Measurements from ENCODE around the gene SYNPO2L.
"Not testable (repeated sequence)": the region's sequence is repeated elsewhere in the genome, so short reads cannot be mapped to it uniquely, and the experiment has no call there.

Gene SYNPO2L

DNA sequence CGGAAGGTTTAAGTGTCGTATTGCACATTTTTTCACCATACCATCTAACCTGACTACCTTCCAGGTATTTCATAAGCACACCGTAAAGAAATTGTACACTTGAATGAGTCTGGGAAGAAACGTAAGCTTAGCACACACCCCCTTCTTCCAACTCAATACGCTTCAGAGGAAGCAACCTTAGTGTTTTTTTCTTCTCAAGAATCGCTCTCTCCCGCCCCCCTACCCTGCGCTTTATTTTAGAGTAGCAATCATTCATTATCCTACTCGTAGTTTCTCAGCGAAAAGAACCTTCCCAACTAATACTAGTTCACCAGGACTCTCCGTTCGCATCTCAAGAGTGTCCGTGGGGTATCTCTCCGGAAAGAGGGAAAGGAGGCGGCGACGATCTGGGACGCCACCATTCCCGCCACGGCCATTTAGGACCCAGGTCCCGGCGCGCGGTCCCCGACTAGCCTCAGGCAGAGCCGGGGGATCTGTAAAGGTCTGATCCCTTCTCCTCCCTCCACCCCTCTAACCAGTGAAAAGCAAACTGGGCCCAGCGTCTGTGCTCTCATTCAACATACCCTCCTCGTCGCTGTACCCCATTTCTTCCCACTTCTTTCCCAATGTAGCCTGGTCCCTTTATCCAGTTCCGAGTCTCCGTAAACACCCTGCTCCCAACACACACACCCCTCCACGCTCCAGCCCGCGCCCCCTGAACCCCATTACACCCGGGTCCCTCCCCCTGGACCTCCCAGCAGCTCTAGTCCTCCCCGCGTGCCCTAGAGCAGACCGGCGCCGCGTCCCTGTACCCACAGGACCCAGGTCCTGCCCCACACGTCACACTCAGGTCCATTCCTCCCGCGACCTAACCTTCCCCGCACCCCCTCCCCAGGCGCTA is 30.6 kb downstream of the SYNPO2L start:
- DNase-seq (ENCODE audit: extremely low read depth in 1 of 2, low read depth in 1 of 2), result no peak

DNA sequence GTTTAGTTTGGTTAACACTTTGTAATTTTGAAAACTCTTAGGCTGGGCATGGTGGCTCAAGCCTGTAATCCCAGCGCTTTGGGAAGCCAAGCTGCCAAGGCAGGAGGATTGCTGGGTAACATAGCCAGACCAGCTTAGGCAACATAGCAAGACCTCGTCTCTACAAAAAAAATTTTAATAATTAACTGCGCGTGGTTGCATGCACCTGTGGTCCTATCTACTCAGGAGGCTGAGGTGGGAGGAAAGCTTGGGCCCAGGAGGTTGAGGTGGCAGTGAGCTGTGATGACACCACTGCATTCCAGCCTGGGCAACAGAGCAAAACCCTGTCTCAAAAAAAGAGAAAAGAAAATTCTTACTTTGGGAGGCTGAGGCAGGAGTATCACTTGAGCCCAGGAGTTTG is 32.8 kb downstream of the SYNPO2L start:
- DNase-seq (ENCODE audit: extremely low read depth in 1 of 2, low read depth in 1 of 2), result no peak

DNA sequence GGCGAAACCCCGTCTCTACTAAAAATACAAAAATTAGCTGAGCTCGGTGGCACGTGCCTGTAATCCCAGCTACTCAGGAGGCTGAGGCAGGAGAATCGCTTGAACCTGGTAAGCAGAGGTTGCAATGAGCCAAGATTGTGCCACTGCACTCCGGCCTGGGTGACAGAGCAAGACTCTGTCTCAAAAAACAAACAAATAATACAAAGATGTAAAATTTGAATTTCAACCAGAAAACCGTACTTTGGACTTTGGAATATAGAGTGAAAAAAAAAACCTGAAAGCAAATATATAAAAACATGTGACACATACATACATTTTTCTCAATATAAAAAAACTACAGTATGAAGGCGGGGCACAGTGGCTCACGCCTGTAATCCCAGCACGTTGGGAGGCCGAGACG is 34.9 kb downstream of the SYNPO2L start:
- DNase-seq (ENCODE audit: extremely low read depth in 1 of 2, low read depth in 1 of 2), result not testable (repeated sequence)

DNA sequence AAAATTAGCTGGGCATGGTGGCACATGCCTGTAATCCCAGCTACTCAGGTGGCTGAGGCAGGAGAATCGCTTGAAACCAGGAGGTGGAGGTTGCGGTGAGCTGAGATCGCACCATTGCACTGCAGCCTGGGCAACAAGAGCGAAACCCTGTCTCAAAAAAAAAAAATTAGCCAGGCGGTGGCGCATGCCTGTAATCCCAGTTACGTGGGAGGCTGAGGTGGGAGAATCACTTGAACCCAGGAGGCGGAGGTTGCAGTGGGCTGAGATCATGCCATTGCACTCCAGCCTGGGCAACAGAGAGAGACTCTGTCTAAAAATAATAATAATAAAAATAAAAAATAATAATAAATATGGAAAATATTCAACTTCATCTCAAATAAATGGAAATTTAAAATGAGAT is 38.7 kb downstream of the SYNPO2L start:
- DNase-seq (ENCODE audit: extremely low read depth in 1 of 2, low read depth in 1 of 2), result not testable (repeated sequence)

DNA sequence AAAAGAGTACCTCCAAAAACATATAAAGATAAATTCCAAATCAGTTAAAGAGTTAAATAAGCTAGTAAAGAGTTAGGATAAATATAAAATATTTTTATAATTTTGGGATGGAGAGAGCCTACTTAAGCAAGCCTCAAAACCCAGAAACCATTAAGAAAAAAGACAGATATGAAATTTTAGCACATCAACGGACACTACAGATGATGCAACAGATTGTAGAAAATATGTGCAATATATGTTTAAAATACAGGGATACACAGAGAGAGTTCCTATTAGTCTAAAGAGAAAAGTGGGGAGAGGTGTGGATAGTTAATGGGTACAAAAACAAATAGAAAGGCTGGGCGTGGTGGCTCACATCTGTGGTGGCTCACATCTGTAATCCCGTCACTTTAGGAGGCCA is 41.1 kb downstream of the SYNPO2L start:
- no peak for DNase-seq (ENCODE audit: extremely low read depth in 1 of 2, low read depth in 1 of 2)

DNA sequence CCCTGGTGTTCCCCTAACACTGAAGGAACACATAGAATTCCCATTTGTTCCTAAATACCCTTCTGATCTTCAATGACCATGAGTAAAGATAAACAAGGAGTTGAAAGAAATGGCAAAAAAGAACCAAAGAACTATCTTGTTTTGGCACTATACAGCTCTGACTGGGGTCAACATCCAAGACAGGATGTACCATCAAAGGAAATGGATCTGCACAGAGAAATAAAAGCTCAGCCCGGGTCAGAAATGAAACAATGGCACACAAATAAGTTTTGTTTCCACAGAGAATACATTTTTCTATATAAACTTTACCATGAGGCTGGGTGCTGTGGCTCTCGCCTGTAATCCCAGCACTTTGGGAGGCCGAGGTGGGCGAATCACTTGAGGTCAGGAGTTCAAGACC is 46.7 kb downstream of the SYNPO2L start:
- DNase-seq (ENCODE audit: extremely low read depth in 1 of 2, low read depth in 1 of 2), result no peak

DNA sequence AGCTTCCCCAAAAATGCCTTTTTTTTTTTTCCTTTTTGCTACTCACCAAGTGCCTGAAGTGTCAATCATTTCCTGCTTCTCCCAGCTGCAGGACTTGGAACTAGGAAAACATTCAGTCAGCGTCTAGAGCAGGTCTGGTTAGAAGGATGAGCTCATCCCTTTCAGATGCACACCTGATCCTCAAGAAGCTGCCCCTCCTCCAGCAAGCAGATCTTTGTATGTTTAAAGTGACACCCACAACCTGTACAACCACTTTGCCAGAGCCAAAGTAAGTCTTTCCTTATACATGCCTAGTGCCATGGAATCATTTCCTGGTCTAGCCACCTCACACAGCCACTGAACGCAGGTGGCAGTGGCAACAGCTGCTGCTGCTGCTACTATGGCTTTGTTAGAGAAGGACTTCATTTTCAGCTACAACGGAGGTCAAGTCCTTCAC is 54.3 kb downstream of the SYNPO2L start:
- no peak for DNase-seq (ENCODE audit: extremely low read depth in 1 of 2, low read depth in 1 of 2)

DNA sequence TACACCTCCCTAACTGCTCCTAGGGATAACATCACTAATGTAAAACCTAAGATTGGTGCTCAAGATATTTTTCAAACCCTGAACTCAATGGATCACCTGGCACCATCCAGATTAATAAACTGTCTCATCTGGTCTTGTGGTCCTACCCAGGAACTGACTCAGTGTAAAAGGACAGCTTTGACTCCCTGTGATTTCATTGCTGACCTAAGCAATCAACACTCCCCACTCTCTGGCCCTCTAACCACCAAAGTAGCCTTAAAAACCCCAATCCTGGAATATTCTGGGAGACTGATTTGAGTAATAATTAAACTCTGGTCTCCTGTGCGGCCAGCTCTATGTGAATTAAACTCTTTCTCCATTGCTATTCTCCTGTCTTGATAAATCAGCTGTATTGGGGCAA is 58.5 kb downstream of the SYNPO2L start:
- DNase-seq (ENCODE audit: extremely low read depth in 1 of 2, low read depth in 1 of 2), result no peak
